SK-N-SH (cell line): ENCODE data around the gene NIF3L1. TPM values are rescaled to one million over a fixed set of nuclear protein-coding genes. Genes with fewer than 3 reads are reported as not detected.

Experiments used
- CTCF ChIA-PET: fragments of 300-600, 350-600 bp; formaldehyde crosslinking; extraction: SDS; loops from one replicate; lab custom pipeline; 2021; lab: Yijun Ruan, JAX
- POLR2A ChIA-PET: fragments of 350-600 bp; sonication (Branson Sonifier 250); formaldehyde crosslinking; extraction: SDS; loops from one replicate; lab custom pipeline; 2020; ENCODE audit warnings: antibody characterized with exemption, inconsistent platforms; lab: Yijun Ruan, JAX
- DNase-seq: peaks from one replicate; pipeline ENCODE4 v3.0.0; 2012
- H2AFZ ChIP-seq: fragments of 200-600 bp; sonication (generic); 2 replicates; pipeline ENCODE4 v1.8.1; 2016; ENCODE audit warnings: antibody characterized with exemption, mild to moderate bottlenecking, low read depth
- H3F3A ChIP-seq: fragments of 200-600 bp; sonication (generic); replicated peaks from 2 replicates; pipeline ENCODE3; 2016; ENCODE audit warnings: antibody characterized with exemption, mild to moderate bottlenecking; ENCODE audit not compliant: insufficient read depth
- H3K27ac ChIP-seq, 2 experiments: fragments of 200-500 bp in 1 of 2; fragments of 200-600 bp in 1 of 2; sonication (Bioruptor generic) in 1 of 2; sonication (generic), shearing (Covaris generic) in 1 of 2; 2 replicates each; pipeline versions ENCODE4 v1.5.1 to v1.6.1; 2014 to 2016; ENCODE audit warnings: low read depth in 2 of 2, inconsistent platforms in 1 of 2, low read length in 1 of 2, mild to moderate bottlenecking in 1 of 2, mixed read lengths in 1 of 2
- H3K27me3 ChIP-seq: fragments of 200-600 bp; sonication (generic), shearing (Covaris generic); 2 replicates; pipeline ENCODE4 v1.6.1; 2016; ENCODE audit warnings: mixed run types; ENCODE audit not compliant: insufficient read depth
- H3K36me3 ChIP-seq, 2 experiments: fragments of 200-500 bp in 1 of 2; fragments of 200-600 bp in 1 of 2; sonication (Bioruptor generic) in 1 of 2; sonication (generic) in 1 of 2; replicated peaks in 1 of 2; 2 replicates each; pipeline versions ENCODE3 to v1.5.1; 2014 to 2016; ENCODE audit warnings: low read length in 1 of 2, mild to moderate bottlenecking in 1 of 2; ENCODE audit not compliant: insufficient read depth in 2 of 2, control insufficient read depth in 1 of 2
- H3K4me1 ChIP-seq, 2 experiments: fragments of 200-500 bp in 1 of 2; fragments of 200-600 bp in 1 of 2; sonication (Bioruptor generic) in 1 of 2; sonication (generic), shearing (Covaris generic) in 1 of 2; 2 replicates each; pipeline versions ENCODE4 v1.5.1 to v1.6.1; 2014 to 2016; ENCODE audit warnings: low read depth in 1 of 2, low read length in 1 of 2, mixed run types in 1 of 2; ENCODE audit not compliant: insufficient read depth in 2 of 2, control insufficient read depth in 1 of 2
- H3K4me2 ChIP-seq: fragments of 200-600 bp; sonication (generic), shearing (Covaris generic); 2 replicates; pipeline ENCODE4 v1.6.1; 2017; ENCODE audit warnings: mixed run types
- H3K4me3 ChIP-seq, 2 experiments: fragments of 200-500 bp in 1 of 2; fragments of 200-600 bp in 1 of 2; sonication (Bioruptor generic) in 1 of 2; sonication (generic), shearing (Covaris generic) in 1 of 2; 2 replicates each; pipeline versions ENCODE4 v1.5.1 to v1.8.1; 2014 to 2016; ENCODE audit warnings: low read depth in 2 of 2, inconsistent platforms in 1 of 2, low read length in 1 of 2, mild to moderate bottlenecking in 1 of 2, mixed read lengths in 1 of 2, moderate library complexity in 1 of 2
- H3K79me2 ChIP-seq: fragments of 200-600 bp; sonication (generic); 2 replicates; pipeline ENCODE4 v1.8.1; 2017; ENCODE audit warnings: mild to moderate bottlenecking; ENCODE audit not compliant: insufficient read depth
- H3K9ac ChIP-seq: fragments of 200-600 bp; sonication (generic); 2 replicates; pipeline ENCODE4 v1.6.1; 2017; ENCODE audit warnings: mixed run types
- H3K9me2 ChIP-seq: fragments of 200-600 bp; sonication (generic); 2 replicates; pipeline ENCODE4 v1.6.1; 2017; ENCODE audit warnings: mixed run types
- H3K9me3 ChIP-seq: fragments of 200-600 bp; sonication (generic); 2 replicates; pipeline ENCODE4 v1.6.1; 2017; ENCODE audit warnings: mixed run types, mild to moderate bottlenecking, moderate library complexity
- H4K20me1 ChIP-seq: fragments of 200-600 bp; sonication (generic); 2 replicates; pipeline ENCODE4 v1.6.1; 2017; ENCODE audit warnings: mild to moderate bottlenecking, mixed run types; ENCODE audit not compliant: insufficient read depth
- CHD2 ChIP-seq: fragments of 150-350 bp; IDR thresholded peaks from 2 replicates; pipeline ENCODE4 v1.6.1; 2018; ENCODE audit warnings: low read length; ENCODE audit not compliant: partially characterized antibody
- CTCF ChIP-seq: fragments of 200-600 bp; sonication (generic); IDR thresholded peaks from 2 replicates; pipeline ENCODE4 v1.6.1; 2017; ENCODE audit warnings: antibody characterized with exemption, mild to moderate bottlenecking, moderate library complexity
- EP300 ChIP-seq, 2 experiments: IDR thresholded peaks; 2 replicates each; pipeline versions ENCODE4 v1.4.0 to v1.6.1; 2012; ENCODE audit warnings: borderline replicate concordance in 1 of 2, low read depth in 1 of 2, low read length in 1 of 2
- EZH2phosphoT487 ChIP-seq: fragments of 200-600 bp; sonication (generic); IDR thresholded peaks from 2 replicates; pipeline ENCODE4 v1.6.1; 2017; ENCODE audit warnings: low read depth, mixed run types, mild to moderate bottlenecking, antibody characterized with exemption, moderate library complexity, borderline replicate concordance
- FOSL2 ChIP-seq: IDR thresholded peaks from 2 replicates; pipeline ENCODE4 v1.4.0; 2012; ENCODE audit warnings: low read depth, mild to moderate bottlenecking, moderate library complexity, borderline replicate concordance
- FOXM1 ChIP-seq: IDR thresholded peaks from 2 replicates; pipeline ENCODE4 v1.4.0; 2012; ENCODE audit warnings: low read depth, mild to moderate bottlenecking
- GABPA ChIP-seq: IDR thresholded peaks from 2 replicates; pipeline ENCODE4 v1.4.0; 2012; ENCODE audit warnings: low read depth, mild to moderate bottlenecking
- IRF3 ChIP-seq: fragments of 150-350 bp; IDR thresholded peaks from 2 replicates; pipeline ENCODE4 v1.6.1; 2016; ENCODE audit warnings: mild to moderate bottlenecking, low read depth, low read length
- MAX ChIP-seq: IDR thresholded peaks from 2 replicates; pipeline ENCODE4 v1.4.0; 2012; ENCODE audit warnings: low read depth
- MEF2A ChIP-seq: IDR thresholded peaks from 2 replicates; pipeline ENCODE4 v1.4.0; 2012; ENCODE audit warnings: low read depth, borderline replicate concordance
- MXI1 ChIP-seq: IDR thresholded peaks from 2 replicates; pipeline ENCODE4 v1.6.1; 2012; ENCODE audit warnings: mild to moderate bottlenecking, low read depth, low read length, improper control_type of control experiment
- NRF1 ChIP-seq: IDR thresholded peaks from 2 replicates; pipeline ENCODE4 v1.6.1; 2012; ENCODE audit warnings: low read depth, mild to moderate bottlenecking, low read length
- POLR2AphosphoS5 ChIP-seq: IDR thresholded peaks from 2 replicates; pipeline ENCODE4 v1.6.1; 2012; ENCODE audit warnings: low read depth, low read length
- RAD21 ChIP-seq: IDR thresholded peaks from 2 replicates; pipeline ENCODE4 v1.6.1; 2012; ENCODE audit warnings: mild to moderate bottlenecking, low read length
- RXRA ChIP-seq: IDR thresholded peaks from 2 replicates; pipeline ENCODE4 v1.4.0; 2012; ENCODE audit warnings: low read depth, mild to moderate bottlenecking, borderline replicate concordance
- SIN3A ChIP-seq: IDR thresholded peaks from 2 replicates; pipeline ENCODE4 v1.6.1; 2012; ENCODE audit warnings: low read depth, mild to moderate bottlenecking, low read length, moderate library complexity, borderline replicate concordance
- SMC3 ChIP-seq: IDR thresholded peaks from 2 replicates; pipeline ENCODE4 v1.6.1; 2012; ENCODE audit warnings: low read depth, low read length, improper control_type of control experiment
- TAF1 ChIP-seq: IDR thresholded peaks from 2 replicates; pipeline ENCODE4 v1.6.1; 2012; ENCODE audit warnings: low read depth, mild to moderate bottlenecking, low read length, moderate library complexity, borderline replicate concordance
- TCF12 ChIP-seq: IDR thresholded peaks from 2 replicates; pipeline ENCODE4 v1.4.0; 2012
- USF2 ChIP-seq: fragments of 150-350 bp; IDR thresholded peaks from 2 replicates; pipeline ENCODE4 v1.6.1; 2017; ENCODE audit warnings: antibody characterized with exemption, low read length, low read depth, borderline replicate concordance
- YY1 ChIP-seq: IDR thresholded peaks from 2 replicates; pipeline ENCODE4 v1.4.0; 2012; ENCODE audit warnings: low read depth, mild to moderate bottlenecking
- WGBS: methylation state at CpG from one replicate; pipeline ENCODE4 v1.1.6; 2017; ENCODE audit warnings: low lambda C conversion rate; 5-methylcytosine and 5-hydroxymethylcytosine counted together
- polyA plus RNA-seq, 3 experiments: library from polyadenylated mRNA; depleted of rRNA; stranded (reverse); fragments of >200 nt; gene quantifications; 2 replicates each; pipeline ENCODE4 v1.2.3, GENCODE V29; 2012
- TF ChIP-seq, protein P1 (sequence below): IDR thresholded peaks from 2 replicates; pipeline ENCODE4 v1.4.0; 2012; ENCODE audit warnings: low read depth, borderline replicate concordance

NIF3L1 gene
- polyA plus RNA-seq, 1 of the 3 experiments (the other 2 are of a cell fraction): 52.4 TPM

DNA sequence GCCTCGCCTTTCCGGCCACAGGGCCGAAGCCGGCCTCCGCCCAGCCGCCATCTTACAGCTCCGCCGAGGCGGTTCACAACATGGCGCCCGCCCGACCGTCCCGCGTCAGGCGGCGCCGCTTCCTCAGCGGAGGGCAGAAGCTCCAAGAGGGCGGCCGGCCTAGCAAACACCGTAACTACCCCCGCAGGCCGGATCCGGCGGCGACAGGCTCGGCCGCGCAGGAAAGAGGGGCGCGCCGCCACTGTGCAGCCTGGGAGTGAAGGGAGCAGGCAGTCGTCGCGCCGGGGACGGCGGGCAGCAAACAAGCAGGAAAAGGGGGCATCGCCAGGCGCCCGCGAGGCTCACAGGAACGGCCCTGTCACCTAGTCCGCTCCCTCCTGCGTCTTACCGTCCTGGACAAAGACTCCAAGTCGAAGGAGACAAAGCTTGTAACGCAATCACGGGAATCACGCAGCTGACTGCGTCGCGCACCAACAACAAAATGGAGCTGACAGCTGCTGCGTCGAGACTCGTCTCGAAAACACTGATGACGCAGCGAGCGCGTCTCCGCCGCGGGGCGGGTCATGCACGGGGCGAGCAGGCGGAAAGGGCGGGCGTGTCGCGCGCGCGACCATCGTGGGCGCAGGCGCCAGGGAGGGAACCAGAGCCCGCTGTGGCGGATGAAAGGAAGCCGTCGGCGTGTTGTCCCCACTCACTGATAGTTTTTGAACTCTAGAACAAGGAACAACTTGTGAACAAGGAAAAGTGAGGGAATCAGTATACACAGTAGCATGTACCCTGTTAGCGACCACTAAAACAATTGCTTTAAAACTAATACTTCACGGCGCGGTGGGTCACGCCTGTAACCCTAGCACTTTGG is 24.8 kb upstream of the NIF3L1 start, which contains the start of gene CLK1 (continued):
- TF ChIP-seq YY1 (peak; percentile 99), CHD2 (peak; percentile 84), TCF12 (0 out of 2 replicates have a peak, but pooled peaks have one; percentile 3)
- TF ChIP-seq, protein P1, sequence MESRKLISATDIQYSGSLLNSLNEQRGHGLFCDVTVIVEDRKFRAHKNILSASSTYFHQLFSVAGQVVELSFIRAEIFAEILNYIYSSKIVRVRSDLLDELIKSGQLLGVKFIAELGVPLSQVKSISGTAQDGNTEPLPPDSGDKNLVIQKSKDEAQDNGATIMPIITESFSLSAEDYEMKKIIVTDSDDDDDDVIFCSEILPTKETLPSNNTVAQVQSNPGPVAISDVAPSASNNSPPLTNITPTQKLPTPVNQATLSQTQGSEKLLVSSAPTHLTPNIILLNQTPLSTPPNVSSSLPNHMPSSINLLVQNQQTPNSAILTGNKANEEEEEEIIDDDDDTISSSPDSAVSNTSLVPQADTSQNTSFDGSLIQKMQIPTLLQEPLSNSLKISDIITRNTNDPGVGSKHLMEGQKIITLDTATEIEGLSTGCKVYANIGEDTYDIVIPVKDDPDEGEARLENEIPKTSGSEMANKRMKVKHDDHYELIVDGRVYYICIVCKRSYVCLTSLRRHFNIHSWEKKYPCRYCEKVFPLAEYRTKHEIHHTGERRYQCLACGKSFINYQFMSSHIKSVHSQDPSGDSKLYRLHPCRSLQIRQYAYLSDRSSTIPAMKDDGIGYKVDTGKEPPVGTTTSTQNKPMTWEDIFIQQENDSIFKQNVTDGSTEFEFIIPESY: 0 out of 2 replicates have a peak, but pooled peaks have one; percentile 11

- Histone ChIP-seq H3K9me2 (no peaks in the 10 kb centered on the region), H3K36me3 (peaks cover 11 to 20% of the 10 kb centered on the region in 2 experiments), H3F3A (peaks cover 35% of the 10 kb centered on the region), H3K4me2 (no peak overlapping the region), H3K79me2 (peaks cover 4% of the 10 kb centered on the region; the same call in 1 of the 2 replicates), H3K9me3 (no peaks in the 10 kb centered on the region), H3K27me3 (no peaks in the 10 kb centered on the region), H3K27ac (no peak overlapping the region), H3K4me1 (peaks cover 0 to 10% of the 10 kb centered on the region in 2 experiments; a peak in 1 of 4 replicates), H2AFZ (no peak overlapping the region), H3K9ac (no peak overlapping the region), H4K20me1 (no peaks in the 10 kb centered on the region), H3K4me3 (no peak overlapping the region)
- 88% methylated on average over 2 of the region's 2 CpGs for WGBS
- DNase-seq: no peak
- ChIA-PET CTCF (interaction anchor here (0.9 kb wide), 1 partner anchor 9 kb away, joined by 3 read pairs; no protein-coding TSS in a partner anchor), POLR2A (interaction anchor here (0.6 kb wide), 1 partner anchor 1098 kb away, joined by 3 read pairs; no protein-coding TSS in a partner anchor)
- TF ChIP-seq IRF3: no peak
- TF ChIP-seq POLR2AphosphoS5: no peak
- no peak for TF ChIP-seq MAX
- no peak for TF ChIP-seq MEF2A
- TF ChIP-seq RAD21: no peak
- TF ChIP-seq TCF12: no peak
- no peak for TF ChIP-seq NRF1
- TF ChIP-seq CTCF: no peak
- TF ChIP-seq TAF1: no peak
- no peak for TF ChIP-seq RXRA
- TF ChIP-seq USF2: no peak
- TF ChIP-seq FOXM1: no peak
- no peak for TF ChIP-seq SMC3
- no peak for TF ChIP-seq EZH2phosphoT487
- TF ChIP-seq GABPA: no peak
- no peak for TF ChIP-seq MXI1
- no peak for TF ChIP-seq EP300 (IDR thresholded peaks at IDR 0.05; ENCODE audit: borderline replicate concordance in 1 of 2, low read depth in 1 of 2, low read length in 1 of 2)
- no peak for TF ChIP-seq SIN3A
- no peak for TF ChIP-seq FOSL2
- no peak for TF ChIP-seq CHD2
Observed at GRCh38 chr2:200869014-200869413, 20.2 kb upstream of the NIF3L1 start.
